Putamen (tissue), 1 donor: ENCODE data around the gene IDH3A.
A peak's percentile ranks its signal among the peaks of the same experiment; 100 is the strongest.

ENCODE experiments used
- DNase-seq: peaks from one replicate; pipeline ENCODE4 v3.0.0-alpha.2; 2016; ENCODE audit warnings: low spot score

IDH3A gene

DNA sequence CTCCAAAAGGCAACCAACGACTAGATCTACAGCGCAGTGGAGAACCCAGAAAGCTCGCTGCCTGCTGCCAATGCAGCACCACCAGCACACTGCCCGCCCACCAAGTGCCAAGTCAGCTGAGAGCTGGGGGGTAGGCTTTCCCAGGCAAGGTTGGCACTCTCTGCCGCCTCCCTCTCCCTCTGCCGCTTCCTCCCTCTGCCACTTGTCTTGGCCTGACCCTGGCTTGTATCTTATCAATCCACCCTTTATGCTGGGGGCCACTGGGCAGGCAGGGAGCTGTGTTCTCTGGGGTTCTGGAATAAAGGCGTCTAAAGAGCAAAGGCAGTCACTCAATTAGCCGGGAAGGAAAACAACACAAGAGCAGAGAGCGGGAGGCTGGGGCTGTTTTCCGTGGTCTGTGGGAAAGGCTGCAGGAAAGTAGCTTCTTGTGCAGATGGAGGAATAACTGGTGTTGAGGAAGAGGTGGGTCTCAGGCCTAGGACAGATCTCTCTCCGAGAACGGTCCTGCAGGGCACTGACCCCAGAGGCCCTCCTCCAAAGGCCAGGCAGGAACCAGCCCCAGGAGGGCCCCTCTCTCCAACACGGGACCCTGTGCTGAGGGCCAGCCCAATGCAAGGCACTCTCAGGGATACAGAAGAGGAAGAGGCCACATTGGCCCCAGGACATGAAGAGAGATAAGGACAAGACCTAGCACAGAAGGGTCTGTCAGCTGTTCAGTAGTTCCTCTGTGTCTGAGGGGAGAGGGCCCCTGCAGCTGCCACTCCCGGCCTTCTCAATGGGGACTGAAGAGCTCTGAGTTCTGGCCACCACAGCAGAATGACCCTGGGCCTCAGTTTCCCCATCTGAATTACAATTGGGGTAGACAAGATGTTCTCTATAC is 54.4 kb downstream of the IDH3A start:
- DNase-seq = peak; percentile 83

DNA sequence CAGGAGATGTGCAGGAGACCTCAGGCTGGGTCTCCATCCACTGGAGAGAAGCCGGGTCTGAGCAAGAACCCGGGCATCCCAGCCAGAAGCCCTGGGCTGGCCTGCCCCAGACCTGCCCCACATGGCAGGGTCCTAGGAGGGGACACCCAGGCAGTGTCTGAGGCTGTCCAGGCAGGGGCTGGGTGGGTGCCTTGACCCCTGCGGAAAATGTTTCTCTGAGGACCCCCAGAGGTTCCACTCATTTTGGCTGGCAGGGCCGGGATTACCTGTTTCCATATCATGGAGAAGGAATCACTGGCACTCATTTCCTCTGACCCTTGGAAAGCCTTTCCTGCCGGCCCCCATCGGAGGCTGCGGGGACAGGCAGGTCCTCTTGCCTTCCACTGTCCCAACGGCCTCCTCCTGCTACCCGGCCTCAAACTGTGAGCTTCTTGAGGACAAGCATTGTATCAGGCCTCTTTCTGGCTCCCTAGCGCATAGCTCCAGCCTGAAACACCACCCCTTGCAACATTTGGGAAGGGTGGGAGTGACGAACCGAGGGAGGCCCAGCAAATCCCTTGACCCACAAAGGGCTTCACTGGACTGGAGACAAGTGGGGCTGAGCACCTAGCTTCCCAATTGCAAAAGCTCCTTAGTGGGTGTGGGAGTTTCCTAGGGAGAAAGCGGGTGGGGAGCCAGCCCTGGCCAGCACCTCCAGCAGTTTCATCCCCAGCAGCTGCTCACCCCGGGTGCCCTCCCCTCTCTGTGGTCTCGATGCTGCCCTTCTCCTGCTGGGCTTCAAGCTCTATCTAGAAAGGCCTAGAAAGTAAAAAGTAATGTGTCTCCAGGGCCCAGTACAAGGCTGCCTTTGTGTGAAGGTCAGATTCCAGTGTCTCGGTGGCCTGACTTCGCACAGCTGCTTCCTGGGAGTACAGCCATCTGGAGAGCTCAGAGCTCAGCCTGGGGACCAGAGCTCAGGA is 55.5 kb downstream of the IDH3A start:
- peak; percentile 79 for DNase-seq

DNA sequence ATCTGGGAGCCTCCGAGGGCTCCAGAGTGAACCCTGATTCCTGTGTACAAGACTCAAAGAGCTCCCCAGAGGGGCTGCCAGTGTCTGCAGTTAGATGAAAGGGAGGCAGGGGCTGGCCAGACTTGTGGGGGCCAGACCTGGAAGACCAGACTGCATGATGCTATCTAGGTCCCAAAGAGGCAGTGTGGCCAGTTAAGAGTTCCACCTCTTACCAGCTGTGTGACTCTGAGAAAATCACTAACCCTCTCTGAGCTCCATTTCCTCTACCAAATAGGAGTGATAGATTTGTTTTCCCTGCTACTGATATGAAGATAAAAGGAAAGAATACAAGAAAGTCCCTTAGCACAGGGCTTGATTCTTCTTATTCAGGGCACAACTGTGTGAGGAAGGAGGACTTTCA is 56.2 kb downstream of the IDH3A start:
- no peak for DNase-seq

DNA sequence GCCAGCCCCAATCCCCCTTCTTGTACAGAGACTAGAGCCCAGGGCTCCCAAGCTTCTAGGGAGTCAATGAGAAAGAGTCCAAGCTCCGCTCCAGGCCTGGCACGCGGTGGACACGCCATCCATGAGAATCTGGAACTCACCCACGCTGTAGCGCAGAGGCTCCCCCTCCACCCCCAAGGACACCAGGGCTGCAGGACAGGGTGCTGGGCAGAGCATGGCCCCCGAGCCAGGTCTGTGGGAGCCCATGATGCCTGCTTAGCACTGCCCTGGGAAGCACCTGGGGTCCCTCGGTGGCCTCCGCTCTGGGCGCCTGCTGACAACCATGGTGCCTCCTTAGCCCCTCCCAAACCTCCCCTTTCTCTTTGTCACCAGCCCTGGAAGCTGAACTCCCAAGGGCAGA is 56.7 kb downstream of the IDH3A start:
- no peak for DNase-seq

DNA sequence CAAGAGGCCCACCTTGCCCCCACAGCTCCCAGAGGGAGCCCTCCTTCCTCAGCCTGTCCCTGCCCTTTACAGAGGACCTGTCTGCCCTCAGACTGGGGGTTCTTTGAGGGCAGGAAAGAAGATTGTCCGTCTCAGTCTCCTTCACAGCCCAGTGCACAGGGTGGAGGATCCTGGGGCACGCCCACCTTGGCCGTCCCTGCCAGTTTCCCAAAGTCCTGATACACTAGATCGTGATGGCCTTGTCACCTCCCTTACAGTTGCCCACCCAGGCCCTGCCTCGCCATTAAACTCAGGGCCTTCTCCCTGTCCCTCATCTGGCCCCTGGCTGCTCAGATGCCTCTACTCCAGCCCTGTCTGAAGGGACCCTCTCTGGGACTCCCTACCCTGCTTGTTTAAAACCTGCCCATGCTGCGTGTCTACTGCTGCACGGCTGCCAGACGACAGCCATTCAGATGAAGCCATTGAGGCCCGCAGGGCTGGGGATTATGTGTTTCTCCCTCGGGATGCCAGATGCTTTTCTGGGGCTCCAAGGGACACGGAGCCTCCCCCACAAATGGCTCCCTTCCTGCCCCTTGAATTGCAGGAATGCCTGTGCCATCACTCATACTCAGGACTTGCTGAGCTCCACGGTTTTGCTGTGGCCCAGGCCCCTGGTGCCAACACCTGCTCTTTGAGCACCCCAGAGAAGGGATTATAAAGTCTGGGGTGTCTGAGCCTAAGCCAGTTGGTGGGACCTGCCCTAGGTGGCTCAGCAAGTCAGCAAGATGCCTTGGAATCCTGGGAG is 57.4 kb downstream of the IDH3A start:
- DNase-seq = no peak

DNA sequence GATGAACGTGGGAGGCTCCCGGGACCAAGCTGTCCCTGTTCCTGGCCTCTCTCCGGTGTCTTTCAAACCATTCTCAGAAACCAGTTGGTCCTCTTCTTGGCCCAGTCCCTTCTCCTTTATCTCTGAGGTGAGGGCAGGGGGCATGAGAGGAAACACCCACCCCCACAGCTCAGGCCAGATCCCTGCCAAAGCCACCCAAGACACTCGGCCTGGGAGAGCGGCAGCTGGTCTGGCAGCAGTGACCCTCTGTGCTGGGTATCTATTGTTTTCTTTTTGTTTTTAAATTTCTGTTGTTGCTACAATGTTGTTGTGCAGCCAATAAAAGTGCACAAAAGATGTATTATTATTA is 57.9 kb downstream of the IDH3A start:
- DNase-seq = no peak

DNA sequence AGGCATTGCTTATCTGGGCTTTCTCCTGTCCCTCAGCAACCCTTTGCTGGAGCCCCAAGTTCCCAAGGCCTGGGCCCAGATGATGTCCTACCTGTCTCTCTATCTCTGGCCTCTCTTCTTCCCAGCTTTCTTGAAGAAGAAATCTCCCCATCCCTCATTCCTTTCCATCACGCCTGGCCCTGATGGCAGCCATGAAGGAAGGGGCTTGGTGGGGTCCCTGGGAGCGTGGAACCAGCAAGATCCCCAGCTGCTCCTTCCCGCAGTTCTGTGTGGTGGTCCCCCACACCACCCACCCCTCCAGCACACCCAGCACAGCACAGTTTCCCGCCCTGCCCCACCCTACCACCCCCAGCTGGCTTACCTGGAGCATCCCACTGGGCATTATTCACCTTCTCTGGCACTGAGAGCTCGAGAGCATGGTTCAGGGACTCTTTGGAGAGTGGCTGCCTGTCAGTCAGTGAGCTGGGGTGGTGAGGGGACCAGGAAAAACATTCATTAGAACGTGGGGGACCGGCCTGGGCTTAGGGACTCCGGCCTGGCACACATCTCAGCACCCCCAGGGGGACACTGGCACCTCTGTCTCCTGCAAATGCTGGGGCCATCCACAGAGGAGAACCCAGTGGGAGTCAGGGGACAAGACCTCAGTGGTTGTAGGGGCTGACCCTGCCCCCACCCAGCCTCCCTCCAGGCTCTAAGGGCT is 58.6 kb downstream of the IDH3A start:
- DNase-seq = no peak

DNA sequence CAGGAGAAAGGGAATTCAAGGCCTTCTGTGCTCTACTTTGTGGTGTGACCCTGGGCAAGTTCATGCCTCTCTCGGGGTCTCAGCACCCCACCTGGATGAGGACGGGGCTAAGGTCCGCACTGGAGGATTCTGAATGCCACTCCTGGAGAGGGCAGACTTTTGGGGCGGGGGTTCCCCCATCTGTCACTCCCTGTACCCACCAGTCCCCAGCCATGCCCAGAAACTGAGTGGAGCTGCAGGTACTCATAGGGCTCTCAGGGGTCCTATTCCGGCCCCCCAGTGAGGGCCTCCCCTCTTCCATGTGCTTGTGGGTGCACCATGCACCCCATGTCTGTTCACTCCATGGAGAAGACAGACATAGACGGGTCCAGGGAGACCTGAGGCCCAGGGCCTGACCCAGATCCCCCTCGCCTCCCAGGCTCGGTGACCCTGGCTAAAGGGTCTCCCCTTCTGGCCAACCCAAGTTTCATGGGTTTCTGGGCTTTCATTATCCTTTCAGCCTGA is 59.2 kb downstream of the IDH3A start:
- DNase-seq = no peak

DNA sequence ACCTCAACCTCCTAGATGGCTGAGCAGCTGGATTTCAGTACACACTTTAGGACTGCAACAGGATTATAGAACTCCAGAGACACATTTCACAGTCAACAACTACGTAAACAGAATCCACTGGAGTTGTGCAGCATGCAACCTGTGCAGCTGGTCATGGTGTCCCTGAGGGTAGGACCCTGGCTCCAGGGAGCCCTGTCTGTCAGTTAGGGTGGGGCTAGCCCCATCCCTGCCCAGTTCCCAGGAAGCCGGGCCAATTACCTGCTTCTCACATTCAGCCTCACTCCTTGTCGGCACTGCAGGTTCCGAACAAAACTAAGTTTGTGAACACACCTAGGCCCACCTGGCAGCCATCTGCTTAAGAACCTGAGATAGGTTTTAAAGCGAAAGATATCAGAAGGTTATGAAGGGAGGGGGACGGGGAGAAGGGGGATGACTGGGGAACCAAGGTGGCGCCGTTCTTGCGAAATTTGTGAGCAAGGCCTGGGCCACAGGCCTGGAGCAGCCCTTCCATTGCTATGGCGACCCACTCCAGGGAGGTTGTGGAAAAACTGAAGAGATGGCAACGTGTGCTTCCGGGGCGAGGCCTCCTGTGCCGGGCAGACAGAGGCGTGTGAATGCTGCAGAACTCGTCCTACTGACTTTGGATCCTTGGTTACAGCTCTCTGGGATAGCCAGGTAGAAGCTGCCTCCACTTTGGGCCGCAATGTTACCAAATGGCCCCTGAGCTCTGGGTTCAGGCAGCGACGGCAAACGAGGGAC is 59.9 kb downstream of the IDH3A start:
- DNase-seq = no peak

DNA sequence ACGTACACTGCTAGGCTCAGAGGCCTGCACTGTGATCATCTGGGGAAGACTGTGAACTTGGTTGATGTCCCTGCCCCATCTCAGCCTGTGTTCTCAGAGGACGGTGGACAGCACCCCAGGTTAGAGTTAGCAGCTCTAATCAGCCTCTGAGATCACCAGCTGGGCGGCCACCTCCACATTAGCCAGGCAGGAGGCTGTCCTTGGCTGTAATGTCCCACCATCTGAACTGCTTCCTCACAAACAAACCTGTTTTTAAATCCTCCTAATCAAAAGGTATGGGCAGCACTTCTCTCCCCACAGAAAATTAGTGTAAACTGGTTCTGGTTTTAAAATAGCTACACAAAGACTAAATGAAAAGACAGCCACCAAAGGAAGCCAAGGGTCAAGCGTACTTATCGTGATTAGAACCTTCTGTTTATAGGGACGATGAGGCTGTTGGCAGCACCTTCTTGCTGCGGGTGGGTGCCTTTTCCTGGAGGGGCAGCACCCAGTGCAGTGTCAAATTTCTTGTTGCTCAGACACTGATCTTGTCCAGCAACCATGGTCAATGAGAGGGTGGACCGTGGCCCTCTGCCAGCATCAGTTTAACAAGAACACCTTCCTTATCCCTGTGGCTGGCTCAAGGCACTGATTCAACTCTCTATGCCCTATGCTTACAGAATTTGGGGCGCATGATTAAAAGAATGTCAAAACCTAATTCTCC is 60.6 kb downstream of the IDH3A start:
- no peak for DNase-seq

DNA sequence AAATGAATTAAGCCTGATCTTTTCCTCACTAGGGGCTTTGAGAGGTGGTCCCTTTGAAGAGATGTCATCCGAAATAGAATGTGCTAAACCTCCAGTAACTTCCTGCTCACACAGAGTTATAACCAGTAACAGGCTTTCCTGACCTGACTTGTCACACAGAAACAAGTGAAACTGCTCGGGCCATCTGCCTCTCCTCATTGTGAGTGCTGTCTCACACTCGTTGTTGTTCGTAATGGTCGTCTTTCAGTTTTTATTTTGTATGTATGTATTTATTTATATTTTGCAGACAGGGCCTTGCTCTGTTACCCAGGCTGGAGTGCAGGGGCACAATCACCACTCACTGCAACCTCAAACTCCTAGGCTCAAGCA is 61.2 kb downstream of the IDH3A start:
- DNase-seq = no peak

DNA sequence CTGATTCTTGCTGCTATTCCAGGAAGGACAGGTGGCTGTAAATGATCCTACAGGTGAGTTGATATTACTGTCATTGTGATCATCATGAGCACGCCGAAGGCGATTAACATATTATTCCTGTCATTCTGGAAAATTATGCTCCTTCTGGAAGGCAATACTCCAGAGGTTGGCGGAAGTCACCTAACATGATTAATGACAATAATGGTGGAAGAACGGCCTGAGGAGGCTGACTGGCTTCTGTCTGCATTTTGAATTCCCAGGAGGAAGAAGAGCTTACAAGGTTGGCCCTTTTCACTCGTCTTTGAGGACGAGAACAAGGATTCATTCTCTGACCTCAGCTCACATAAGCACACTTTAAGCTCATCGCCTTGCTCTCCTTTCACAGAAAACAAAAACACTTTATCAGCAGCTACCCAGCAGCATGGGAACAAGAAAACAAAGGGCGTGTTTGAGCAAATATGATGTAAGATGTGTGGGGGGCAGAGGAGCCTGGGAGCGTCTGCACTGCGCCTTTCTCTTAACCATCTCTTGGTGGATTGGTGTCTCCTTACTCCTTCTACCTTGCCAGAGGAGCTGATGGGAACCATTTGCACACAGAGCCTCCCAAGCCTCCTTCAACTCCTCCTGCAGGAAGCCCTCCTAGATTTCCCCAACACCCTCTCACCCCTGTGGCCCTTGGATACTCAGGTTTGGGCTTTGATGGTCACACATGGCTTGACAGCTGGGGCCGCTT is 62.2 kb downstream of the IDH3A start:
- peak; percentile 63 for DNase-seq

DNA sequence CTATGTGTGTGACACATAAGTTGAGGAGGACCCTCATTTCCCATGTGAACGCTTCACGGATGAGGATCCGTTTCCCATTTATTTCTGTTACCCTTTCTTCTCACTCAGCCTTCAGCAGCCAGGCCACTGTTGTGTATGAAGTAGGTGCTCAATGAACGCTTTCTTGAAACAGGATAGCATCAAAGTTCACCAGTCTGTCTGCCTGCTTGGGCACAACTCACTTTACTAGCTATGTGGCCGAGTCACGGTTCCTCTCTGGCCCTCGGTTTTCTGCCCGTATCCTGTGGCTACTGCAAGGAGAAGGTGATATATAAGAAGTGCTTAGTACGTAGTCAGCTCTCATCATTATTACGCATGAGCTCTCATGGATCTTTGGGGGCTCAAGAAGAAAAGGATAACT is 62.8 kb downstream of the IDH3A start:
- DNase-seq = no peak

DNA sequence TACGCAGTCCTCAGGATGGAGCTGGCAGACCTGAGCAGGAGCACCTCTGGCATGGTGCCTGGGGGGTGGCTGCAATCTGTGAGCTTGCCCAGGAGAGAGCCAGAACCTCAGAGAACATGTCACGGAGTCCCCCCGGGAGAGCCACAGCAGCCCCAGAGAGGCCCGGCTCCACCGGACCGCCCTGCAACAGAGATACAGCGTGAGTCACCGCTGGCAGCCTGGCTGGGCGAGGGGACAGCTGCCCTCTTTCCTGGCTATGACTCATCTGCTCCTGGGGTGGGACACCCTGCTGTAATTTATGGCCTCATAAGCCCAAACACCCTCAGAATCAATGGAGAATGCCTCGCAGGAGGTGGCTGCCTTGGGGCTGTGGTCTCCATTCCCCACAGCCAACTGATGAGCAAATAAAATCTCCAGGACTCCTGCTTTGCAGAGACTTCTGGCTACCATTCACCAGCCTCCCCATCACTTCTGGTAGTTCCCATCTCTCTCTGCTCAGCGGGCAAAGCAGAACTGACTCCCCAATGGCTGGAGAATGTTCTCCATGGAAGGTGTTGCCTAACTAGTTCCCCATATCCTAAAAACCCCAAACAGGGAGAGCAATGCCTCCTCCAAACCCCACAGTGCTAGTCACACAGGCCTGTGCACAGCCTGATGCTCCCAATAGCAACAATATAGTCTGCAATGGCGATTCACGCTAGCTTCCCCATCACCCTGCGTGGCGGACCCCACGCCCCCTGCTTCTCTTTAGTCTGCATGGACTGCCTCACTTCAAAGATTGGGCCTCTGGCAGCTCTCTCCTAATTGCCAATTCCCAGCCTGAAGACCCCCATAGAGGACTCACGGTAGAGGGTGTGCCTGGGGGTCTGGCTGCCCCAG is 63.6 kb downstream of the IDH3A start:
- no peak for DNase-seq

DNA sequence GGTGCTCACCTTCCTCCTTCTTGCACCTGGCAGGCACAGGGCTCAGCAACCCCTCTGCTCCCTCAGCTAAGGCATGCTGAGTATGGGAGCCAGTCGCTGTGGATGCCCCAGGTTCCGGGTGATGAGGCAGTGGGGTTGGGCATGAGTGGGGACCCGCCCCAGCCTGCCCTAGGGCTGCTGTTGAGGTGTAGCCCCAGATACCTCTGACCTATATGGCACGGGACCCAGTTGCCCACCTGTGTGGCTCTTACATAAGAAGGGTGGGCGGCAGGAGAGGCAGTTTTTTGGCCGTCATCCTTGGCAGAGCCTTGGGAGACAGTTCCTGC is 64.2 kb downstream of the IDH3A start:
- no peak for DNase-seq

DNA sequence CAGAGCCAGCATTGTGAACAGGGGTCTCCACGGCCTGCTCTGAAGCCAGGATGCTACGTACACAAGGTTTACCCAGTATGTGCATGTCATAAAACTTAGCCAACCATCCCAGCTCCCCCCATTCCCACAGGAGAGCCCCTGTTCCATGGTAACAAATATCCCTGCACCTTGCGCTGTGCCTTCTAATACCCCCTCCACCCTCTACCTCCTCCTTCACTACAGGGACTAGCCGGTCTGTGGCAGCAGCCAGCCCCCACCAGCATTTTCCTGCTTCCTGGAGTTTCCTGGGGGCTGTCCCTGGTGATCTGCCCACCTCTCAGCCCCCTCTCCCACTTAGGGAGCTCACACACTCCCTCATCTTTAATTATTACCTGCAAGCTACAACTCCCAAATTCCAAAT is 64.8 kb downstream of the IDH3A start:
- DNase-seq = no peak

DNA sequence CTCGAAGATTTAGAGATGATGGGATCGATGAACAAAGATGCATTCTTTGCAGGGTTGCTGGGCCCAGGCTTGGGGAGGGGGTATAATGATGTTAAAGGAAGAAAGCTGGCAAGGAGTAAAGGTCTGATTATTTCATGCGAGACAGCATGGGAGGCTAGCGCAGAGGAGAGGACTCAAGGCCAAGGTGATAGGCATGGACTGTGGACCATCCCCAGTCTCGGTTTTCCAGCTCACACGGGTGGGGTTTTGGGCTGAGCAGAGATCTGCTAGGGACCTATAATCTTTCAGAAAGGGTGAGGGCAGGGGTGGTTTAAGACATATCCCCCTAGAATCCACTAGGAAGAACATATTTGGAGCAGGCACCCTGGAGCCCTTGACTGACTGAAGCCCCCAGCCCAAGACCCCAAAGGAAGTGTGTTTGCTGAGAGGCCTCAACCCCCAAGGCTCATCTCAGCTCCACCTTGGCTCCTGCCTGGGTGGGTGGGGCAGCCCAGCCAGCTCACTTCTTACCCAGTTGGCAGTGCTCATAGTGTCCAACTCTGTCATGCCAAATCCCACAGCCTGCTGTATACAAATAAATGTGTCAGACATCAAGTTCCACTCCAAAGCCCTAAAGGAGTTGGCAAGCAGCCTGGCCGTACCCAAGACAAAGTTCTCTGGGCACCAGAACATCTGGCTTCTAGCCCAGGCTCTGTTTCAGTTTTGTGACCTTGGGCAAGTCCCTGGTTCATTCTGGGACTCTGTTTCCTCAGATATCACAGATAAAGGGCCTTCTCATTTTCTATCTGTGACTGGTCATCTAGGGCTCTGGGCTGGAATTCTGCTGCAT is 67.3 kb downstream of the IDH3A start:
- peak; percentile 82 for DNase-seq

DNA sequence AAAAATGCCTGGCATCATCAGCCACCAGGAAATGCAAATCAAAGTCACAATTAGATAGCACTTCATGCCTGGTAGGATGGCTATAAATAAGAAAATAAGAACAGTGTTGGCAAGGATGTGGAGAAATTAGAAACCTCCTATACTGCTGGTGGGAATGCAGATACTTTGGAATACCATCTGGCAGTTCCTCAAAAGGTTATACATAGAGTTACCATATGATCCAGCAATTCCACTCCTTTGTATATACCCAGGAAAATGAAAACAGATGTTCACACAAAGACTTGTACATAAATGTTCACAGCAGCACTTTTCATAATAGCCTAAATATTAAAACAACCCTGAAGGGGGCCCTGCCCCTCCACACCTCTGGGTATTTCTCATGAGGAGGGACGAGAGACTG is 71.6 kb downstream of the IDH3A start:
- no peak for DNase-seq
